Ascending aorta (tissue), 2 donors: ENCODE results near the gene RBMS3. TPM values are rescaled to one million over a fixed set of nuclear protein-coding genes. Genes with fewer than 3 reads are reported as not detected.

Experiments used
- DNase-seq, 2 donors: peaks; one replicate each; pipeline ENCODE4 v3.0.0-alpha.2; 2019; ENCODE audit warnings: low spot score in 2 of 2
- H3K27ac ChIP-seq, 2 donors: fragments of 200-600 bp; sonication (generic); one replicate each; pipeline ENCODE4 v1.5.1; 2016 to 2017; ENCODE audit warnings: mild to moderate bottlenecking in 1 of 2
- H3K27me3 ChIP-seq: fragments of 200-600 bp; sonication (generic); one replicate; pipeline ENCODE4 v1.5.1; 2017
- H3K36me3 ChIP-seq, 2 donors: fragments of 200-600 bp; sonication (generic); one replicate each; pipeline ENCODE4 v1.5.1; 2016
- H3K4me1 ChIP-seq, 2 donors: fragments of 200-600 bp; sonication (generic); one replicate each; pipeline ENCODE4 v1.5.1; 2016 to 2017; ENCODE audit warnings: mild to moderate bottlenecking in 1 of 2
- H3K4me3 ChIP-seq, 2 donors: fragments of 200-600 bp; sonication (generic); one replicate each; pipeline ENCODE4 v1.5.1; 2016 to 2017; ENCODE audit warnings: mild to moderate bottlenecking in 1 of 2
- H3K9me3 ChIP-seq, 2 donors: fragments of 200-600 bp; sonication (generic); one replicate each; pipeline ENCODE4 v1.5.1; 2016
- intact Hi-C: fragments of 100-400 bp; cut with DNase I; formaldehyde crosslinking; loops from one replicate; pipeline ENCODE4 v1.15.1; 2023
- total RNA-seq: library from RNA; depleted of rRNA; stranded (reverse); fragments of >200 nt; gene quantifications from one replicate; pipeline ENCODE4 v1.1.0, GENCODE V29; 2016
- TF ChIP-seq, protein P1 (sequence below), 3 experiments: fragments of 200-600 bp in 2 of 3; fragments of 450-650 bp in 1 of 3; sonication (generic) in 2 of 3; IDR thresholded peaks; one replicate each; pipeline ENCODE4 v1.5.1; 2016 to 2019; ENCODE audit warnings: antibody characterized with exemption in 3 of 3, mild to moderate bottlenecking in 1 of 3, moderate library complexity in 1 of 3

RBMS3 gene
- total RNA-seq, 1 donor from 2014 or later: 65.8 TPM

DNA sequence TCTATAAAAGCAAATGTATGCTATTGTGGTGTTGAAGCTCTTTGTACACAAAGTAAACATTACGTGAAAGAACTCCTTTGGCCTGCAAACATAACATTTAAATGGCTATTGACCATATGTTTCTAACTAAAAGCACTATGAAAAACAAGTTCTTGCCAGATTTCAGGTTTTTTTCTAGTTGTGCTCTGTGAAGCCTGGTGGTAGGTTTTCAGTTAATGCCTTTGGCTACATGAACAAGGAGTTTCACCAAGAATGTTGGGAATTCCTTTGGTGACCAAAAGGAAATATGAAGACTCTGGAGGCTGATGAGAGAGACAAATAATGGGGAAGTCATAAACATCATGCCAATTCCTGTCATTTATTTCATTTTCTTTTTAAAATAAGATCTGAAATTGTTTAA is 66.0 kb downstream of the RBMS3 start:
- DNase-seq: no peak
- Histone ChIP-seq H3K27ac (no peak overlapping the region), H3K36me3 (no peaks in the 10 kb centered on the region), H3K4me1 (peaks cover 0 to 23% of the 10 kb centered on the region in 2 donors), H3K27me3 (no peaks in the 10 kb centered on the region), H3K4me3 (no peak overlapping the region), H3K9me3 (no peaks in the 10 kb centered on the region)
- intact Hi-C loops: no loop called here
- TF ChIP-seq, protein P1, sequence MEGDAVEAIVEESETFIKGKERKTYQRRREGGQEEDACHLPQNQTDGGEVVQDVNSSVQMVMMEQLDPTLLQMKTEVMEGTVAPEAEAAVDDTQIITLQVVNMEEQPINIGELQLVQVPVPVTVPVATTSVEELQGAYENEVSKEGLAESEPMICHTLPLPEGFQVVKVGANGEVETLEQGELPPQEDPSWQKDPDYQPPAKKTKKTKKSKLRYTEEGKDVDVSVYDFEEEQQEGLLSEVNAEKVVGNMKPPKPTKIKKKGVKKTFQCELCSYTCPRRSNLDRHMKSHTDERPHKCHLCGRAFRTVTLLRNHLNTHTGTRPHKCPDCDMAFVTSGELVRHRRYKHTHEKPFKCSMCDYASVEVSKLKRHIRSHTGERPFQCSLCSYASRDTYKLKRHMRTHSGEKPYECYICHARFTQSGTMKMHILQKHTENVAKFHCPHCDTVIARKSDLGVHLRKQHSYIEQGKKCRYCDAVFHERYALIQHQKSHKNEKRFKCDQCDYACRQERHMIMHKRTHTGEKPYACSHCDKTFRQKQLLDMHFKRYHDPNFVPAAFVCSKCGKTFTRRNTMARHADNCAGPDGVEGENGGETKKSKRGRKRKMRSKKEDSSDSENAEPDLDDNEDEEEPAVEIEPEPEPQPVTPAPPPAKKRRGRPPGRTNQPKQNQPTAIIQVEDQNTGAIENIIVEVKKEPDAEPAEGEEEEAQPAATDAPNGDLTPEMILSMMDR (IDR thresholded peaks at IDR 0.05): no peak

DNA sequence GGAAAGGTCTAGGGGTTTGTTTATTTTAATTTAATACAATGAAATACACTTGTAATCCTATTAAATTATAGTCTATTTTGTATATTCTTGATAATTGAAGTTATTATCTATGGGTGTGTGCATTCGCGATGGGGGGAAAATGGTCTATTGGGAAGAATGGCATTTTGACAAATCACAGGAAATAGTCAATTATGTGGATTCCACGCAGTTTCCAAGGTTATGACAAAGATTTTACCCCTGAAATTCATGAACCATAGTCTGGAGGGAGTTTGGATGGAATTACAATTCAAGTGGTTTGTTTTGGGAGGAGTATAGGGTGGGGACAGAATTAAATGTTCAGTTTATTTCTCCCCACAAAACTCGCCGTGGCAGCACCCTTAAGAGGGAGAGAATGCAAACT is 66.5 kb downstream of the RBMS3 start:
- TF ChIP-seq, protein P1 (IDR thresholded peaks at IDR 0.05): no peak
- intact Hi-C loops: no loop called here
- H3K36me3 ChIP-seq: no peaks in the 10 kb centered on the region
- DNase-seq: no peak
- H3K27ac ChIP-seq: no peak overlapping the region
- H3K27me3 ChIP-seq: no peaks in the 10 kb centered on the region
- no peak overlapping the region for H3K4me3 ChIP-seq
- no peaks in the 10 kb centered on the region for H3K9me3 ChIP-seq
- H3K4me1 ChIP-seq: peaks cover 0 to 22% of the 10 kb centered on the region in 2 donors

DNA sequence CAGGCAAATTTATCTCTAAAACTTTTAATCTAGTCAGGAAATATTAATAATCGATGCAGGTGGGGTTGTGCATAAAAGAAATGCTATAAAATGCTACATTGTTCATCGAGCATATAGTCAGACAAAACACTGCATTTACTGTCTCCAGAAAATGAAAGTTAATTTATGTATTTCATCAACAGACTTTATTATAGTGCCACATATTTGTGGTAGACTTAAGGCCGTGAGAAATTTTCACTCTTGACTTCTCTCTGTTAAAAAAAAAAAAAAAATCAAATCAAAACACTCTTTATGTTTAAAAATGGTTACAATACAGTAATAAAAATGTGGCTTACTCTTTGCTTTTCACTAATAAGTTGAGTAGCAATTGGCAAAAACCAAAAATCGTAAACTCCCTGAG is 67.4 kb downstream of the RBMS3 start:
- no peak overlapping the region for H3K27ac ChIP-seq
- no peak overlapping the region for H3K4me3 ChIP-seq
- peaks cover 0 to 22% of the 10 kb centered on the region in 2 donors for H3K4me1 ChIP-seq
- intact Hi-C loops: no loop called here
- no peaks in the 10 kb centered on the region for H3K27me3 ChIP-seq
- no peak for DNase-seq
- H3K9me3 ChIP-seq: peaks cover 0 to 3% of the 10 kb centered on the region in 2 donors
- TF ChIP-seq, protein P1 (IDR thresholded peaks at IDR 0.05): no peak
- no peaks in the 10 kb centered on the region for H3K36me3 ChIP-seq

DNA sequence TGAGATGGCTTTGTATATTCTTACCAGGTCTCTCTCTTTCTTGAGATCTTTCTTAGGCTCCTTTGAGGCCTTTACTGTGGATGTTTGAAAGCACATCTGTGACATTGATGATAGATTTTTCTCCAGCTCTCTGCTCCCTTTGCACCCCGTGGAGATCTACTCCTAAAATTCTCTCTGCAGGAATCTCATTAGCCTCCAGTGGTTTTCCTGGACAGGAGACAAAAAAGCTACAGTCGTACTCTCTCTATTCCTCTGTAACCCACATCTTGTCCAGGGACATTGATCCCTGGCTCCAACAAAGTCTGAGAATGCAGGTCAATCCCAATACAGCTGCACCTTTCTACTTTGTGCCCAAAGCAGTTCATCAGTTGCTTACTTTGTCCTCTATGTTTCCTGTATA is 68.2 kb downstream of the RBMS3 start:
- H3K27ac ChIP-seq: no peak overlapping the region

DNA sequence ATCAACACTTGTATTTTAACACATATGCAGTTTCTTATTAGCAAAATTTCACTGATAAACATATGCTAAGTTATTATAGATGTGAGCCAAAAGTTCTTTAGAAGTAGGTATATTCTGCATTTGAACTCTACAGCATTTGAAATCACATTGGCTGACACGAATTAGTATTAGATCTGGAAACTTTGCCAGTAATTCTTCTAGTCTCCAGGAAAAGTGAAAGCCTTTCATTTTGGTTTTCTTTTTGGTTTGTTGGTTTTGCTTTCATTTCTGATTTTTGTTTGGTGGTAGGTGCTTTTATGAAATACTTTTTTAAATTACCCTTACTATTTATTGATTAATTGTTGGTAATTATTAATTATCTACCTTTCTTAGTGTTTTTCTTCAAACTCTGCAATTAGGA is 72.9 kb downstream of the RBMS3 start:
- Histone ChIP-seq H3K36me3 (no peaks in the 10 kb centered on the region), H3K27ac (no peak overlapping the region), H3K4me3 (no peak overlapping the region), H3K4me1 (peaks cover 0 to 16% of the 10 kb centered on the region in 2 donors), H3K9me3 (peaks cover 0 to 3% of the 10 kb centered on the region in 2 donors), H3K27me3 (no peaks in the 10 kb centered on the region)
- intact Hi-C loops: no loop called here
- DNase-seq: no peak
- TF ChIP-seq, protein P1 (IDR thresholded peaks at IDR 0.05): no peak

More for the DNA sequence above, 68.2 kb downstream of the RBMS3 start:
- DNase-seq: no peak
- intact Hi-C loops: no loop called here
- Histone ChIP-seq H3K4me1 (peaks cover 0 to 26% of the 10 kb centered on the region in 2 donors), H3K36me3 (no peaks in the 10 kb centered on the region), H3K4me3 (no peak overlapping the region), H3K9me3 (peaks cover 0 to 3% of the 10 kb centered on the region in 2 donors), H3K27me3 (no peaks in the 10 kb centered on the region)
- TF ChIP-seq, protein P1 (IDR thresholded peaks at IDR 0.05): no peak

DNA sequence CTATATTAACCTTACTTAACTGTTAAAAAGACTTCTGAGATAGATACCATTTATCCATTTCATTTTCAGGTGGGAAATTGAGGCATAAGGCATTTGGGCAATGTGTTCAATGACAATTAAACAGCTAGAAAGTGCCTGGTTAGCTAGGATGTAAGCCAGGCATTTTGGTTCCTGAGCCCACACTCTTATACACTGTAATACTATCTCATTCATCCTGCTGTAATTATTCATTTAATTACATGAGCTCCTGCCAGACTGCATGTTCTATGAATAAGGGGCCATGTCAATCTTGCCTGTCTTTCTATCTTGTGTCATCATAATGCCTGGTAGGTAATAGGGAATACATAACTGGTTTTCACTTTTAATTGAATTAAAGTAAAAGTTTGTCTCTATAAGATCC is 74.0 kb downstream of the RBMS3 start:
- peaks cover 0 to 12% of the 10 kb centered on the region in 2 donors for H3K4me1 ChIP-seq
- H3K4me3 ChIP-seq: no peak overlapping the region
- no peak overlapping the region for H3K27ac ChIP-seq
- no peak for DNase-seq
- peaks cover 0 to 3% of the 10 kb centered on the region in 2 donors for H3K9me3 ChIP-seq
- H3K36me3 ChIP-seq: no peaks in the 10 kb centered on the region
- H3K27me3 ChIP-seq: no peaks in the 10 kb centered on the region
- TF ChIP-seq, protein P1 (IDR thresholded peaks at IDR 0.05): no peak
- intact Hi-C loops: no loop called here
